NCI-H2171 treated with DMSO at 0.1 percent for 48 hours (cell line): Measurements from ENCODE around the gene BACE1.
A peak's percentile ranks its signal among the peaks of the same experiment; 100 is the strongest.

Source experiments
- DNase-seq: peaks from one replicate; lab custom pipeline; 2025; lab: John Stamatoyannopoulos, UW

BACE1 gene

GRCh38 chr11:117305145-117305544 lies 10.9 kb downstream of the BACE1 start:
- no peak for DNase-seq

- no peak for DNase-seq
These were observed 12.3 kb downstream of the BACE1 start for GRCh38 chr11:117303646-117304315.

- peak; percentile 92 for DNase-seq
These were observed 13.0 kb downstream of the BACE1 start for GRCh38 chr11:117303101-117303500.

- no peak for DNase-seq
These were observed 13.8 kb downstream of the BACE1 start for GRCh38 chr11:117302228-117302627.

DNA sequence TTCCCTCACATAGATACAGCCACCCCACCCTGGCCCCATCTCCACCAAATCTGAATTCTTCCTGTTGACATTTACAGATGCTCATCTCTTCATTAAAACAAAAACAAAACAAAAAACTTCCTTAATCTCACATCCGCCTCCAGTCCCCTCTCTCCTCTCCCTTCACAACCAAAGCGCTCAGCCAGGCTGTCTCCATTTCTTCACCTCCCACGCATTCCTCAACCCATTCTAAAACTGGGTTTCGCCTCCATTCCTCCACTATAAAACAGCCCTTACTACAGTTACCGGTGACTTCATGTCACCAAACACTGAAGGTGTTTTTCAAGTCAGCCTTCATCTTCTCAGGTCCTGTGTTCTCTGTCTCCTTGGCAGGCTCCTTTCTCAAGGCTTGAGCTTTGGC lies 15.3 kb downstream of the BACE1 start:
- no peak for DNase-seq

GRCh38 chr11:117300283-117300663 lies 15.8 kb downstream of the BACE1 start:
- no peak for DNase-seq

DNA sequence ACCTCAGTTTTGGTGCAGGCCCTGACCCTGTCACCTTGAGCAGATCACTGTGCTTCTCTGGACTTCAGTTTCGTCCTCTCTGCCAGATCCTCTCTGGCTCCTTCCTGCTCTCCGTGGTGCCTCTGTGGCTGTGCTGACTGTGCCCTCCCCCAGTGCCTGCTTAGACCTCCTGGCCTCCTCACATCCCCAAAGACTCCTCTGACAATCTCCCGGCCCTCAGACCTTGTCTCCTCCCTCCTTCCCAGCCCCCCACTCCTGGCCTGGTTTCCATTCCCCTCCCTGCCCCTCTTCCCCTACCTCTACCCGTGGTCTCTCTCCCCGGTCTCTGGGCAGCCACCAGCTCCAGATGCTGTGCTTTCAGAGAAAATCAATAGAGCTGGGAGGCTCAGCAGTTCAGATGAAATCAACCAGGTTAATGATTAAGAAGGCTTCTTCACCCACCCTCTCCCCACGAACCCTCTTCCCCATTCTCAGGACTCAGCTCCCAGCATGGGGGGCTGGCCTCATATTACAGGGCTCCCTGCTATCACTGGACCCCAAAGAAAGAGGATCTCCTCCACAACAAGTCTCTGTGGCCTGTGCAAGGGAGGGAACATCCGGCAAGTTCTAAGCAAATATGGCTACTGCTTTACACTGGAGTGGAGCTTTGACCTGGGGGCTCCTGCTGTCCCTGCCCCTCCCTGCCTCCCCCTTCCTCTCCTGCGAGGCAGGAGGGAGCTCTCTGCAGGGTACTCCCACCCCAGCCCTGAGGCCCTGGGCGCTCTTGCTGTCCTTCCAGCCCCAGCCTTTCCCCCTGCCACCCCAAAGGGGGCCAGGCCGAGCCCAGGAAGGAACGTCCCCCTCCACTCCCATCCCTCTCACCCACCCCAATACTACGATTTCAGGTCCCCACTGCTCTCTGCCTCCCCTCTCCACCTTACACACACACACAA lies 16.4 kb downstream of the BACE1 start:
- DNase-seq, result peak; percentile 20

- DNase-seq, result no peak
These were observed 17.9 kb downstream of the BACE1 start for GRCh38 chr11:117298195-117298594.

DNA sequence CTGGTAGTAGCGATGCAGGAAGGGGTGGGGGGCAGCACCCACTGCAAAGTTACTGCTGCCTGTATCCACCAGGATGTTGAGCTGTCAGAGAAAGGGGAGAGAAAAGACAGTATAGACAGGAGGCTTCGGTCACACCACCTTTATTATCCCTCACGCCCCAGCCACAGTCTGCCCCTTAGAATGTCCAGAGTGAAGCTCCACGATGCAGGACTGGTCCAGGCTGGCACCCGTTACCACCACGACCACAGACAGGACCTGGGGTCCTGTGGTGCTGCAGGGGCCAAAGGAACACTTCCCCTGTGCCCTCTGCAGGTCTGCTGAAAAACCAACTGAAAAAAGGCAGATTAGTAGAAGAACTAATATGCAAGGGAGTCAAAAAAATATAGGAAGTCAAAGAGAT lies 19.2 kb downstream of the BACE1 start:
- DNase-seq, result no peak

GRCh38 chr11:117295438-117296137 lies 20.5 kb downstream of the BACE1 start:
- no peak for DNase-seq

- no peak for DNase-seq
These were observed 23.4 kb downstream of the BACE1 start for GRCh38 chr11:117292616-117293015.

DNA sequence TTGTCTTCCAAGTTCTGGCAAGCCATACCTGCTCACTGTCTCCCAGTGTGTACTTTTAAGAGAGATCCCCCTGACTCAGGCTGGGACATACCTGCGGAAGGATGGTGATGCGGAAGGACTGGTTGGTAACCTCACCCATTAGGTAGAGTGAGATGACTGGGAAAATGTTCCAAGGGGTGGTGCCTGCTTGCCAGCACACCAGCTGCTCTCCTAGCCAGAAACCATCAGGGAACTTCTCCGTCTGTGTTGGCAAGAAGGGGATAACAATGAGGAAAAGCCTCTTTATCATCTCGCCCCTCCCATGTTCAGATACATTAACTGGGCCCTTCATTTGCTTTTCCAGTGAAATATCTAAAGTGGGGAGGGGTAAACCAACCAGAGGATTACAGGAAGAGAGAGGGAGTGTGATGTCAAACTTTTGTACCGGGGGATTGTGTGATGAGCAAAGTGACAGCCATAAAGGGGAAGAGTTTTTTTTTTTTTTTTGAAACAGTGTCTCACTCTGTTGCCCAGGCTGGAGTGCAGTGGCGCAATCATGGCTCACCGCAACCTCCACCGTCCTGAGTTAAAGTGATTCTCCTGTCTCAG lies 25.2 kb downstream of the BACE1 start, which contains the start of gene BACE1-AS:
Gene BACE1-AS, plus strand, starts transcription at position 538 of the 588 bp plus-strand sequence.
- DNase-seq, result no peak

DNA sequence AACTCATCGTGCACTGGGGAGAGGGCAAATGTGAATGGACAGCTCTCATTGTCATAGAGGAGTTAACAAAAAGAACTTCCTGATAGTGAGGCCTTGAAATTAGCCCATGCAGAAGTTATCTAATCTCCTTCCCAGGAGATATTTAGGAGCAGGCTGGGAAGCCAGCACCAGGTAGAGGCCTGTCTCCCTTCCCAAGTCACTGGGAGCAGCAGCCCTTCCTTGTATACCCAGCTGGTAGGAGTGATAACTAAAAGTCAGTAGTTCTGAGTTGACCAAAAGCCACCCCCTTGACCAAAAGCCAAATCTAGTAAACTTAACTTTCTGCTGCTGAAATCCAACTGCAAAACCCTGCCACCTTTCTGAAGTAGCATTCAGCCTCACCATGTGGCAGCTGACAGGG lies 26.3 kb downstream of the BACE1 start:
- no peak for DNase-seq

- no peak for DNase-seq
These were observed 28.4 kb downstream of the BACE1 start for GRCh38 chr11:117287668-117288067.

- DNase-seq, result no peak
These were observed 29.5 kb downstream of the BACE1 start for GRCh38 chr11:117286588-117286987.

DNA sequence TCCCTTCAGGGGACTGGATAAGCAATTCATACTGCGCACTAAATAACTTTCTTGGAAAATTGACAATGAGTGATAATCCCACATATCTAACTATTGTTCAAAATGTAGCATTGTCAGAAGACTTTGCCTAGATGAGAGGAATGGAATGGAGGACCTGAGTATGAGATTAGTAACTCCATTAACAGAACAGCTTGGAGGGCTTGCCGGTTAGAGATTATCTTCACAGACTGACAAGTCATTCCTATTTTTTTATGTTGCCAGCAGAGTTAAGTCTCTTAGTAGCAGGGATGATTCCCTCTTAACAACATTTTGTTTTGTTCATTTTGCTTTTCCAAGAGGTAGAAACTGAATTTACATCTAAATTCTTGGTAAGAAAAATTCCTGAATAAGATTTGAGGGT lies 32.0 kb downstream of the BACE1 start:
- no peak for DNase-seq

DNA sequence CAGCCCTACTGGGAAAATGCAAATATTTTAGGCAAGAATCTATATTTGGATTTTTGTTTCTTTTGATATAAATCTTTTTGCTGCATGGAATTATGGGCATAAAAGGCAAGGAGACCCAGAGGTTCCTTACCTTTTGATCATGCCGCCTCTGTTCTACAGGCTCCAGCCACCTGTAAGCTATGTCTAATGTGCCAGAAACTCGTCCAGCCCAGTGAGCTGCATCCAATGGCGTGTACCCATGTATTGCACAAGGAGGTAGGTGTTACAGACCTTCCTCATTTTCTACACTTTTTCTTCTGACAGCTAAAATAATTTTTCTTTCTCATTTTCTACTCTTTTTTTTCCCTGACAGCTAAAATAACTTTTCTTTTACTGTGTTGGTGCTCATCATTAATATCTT lies 33.1 kb downstream of the BACE1 start:
- no peak for DNase-seq

DNA sequence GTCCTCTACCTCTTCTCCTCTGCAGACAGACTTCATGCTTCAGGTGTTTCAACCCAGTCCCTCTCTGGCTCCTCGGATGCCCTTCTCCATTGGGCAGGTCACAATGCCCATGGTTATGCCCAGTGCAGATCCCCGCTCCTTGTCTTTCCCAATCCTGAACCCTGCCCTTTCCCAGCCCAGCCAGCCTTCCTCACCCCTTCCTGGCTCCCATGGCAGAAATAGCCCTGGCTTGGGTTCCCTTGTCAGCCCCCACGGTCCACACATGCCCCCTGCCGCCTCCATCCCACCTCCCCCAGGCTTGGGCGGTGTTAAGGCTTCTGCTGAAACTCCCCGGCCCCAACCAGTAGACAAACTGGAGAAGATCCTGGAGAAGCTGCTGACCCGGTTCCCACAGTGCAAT lies 34.2 kb downstream of the BACE1 start:
- DNase-seq, result no peak

GRCh38 chr11:117281159-117281558 lies 34.9 kb downstream of the BACE1 start:
- DNase-seq, result no peak

- no peak for DNase-seq
These were observed 36.2 kb downstream of the BACE1 start for GRCh38 chr11:117279711-117280376.

- DNase-seq, result no peak
These were observed 37.7 kb downstream of the BACE1 start for GRCh38 chr11:117278347-117278746.
